Measurements from ENCODE around the gene DET1. TPM values are rescaled to one million over a fixed set of nuclear protein-coding genes. Genes with fewer than 3 reads are reported as not detected.

The DET1 gene
- polyA plus RNA-seq, 1 of the 3 experiments (the other 2 are of a cell fraction) = 4.5 TPM

DNA sequence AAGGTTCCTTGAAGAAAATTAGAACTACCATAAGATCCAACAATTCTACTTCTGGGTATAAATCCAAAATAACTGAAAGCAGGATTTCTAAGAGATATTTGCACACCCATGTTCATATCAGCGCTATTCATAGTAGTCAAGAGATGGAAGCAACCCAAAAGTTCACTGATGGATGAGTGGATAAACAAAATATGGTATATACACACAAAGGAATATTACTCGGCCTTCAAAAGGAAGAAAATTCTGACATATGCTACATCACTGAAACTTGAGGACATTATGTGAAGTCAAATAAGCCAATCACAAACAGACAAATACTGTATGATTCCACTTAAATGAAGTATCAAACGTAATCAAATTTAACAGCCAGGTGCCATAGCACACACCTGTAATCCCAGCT lies 13.1 kb downstream of the DET1 start:
- Histone ChIP-seq H3K9me2 (no peaks in the 10 kb centered on the region), H3K27ac (ENCODE audit: low read depth in 2 of 2, low read length in 1 of 2) (no peak overlapping the region), H3K4me1 (ENCODE audit: control insufficient read depth in 1 of 2, insufficient read depth in 2 of 2, low read depth in 1 of 2, low read length in 1 of 2) (no peaks in the 10 kb centered on the region), H3K27me3 (ENCODE audit: insufficient read depth) (no peaks in the 10 kb centered on the region), H4K20me1 (ENCODE audit: insufficient read depth) (no peaks in the 10 kb centered on the region), H3F3A (replicated peaks; ENCODE audit: insufficient read depth) (peaks cover 4% of the 10 kb centered on the region), H3K36me3 (replicated peaks in 1 of 2; ENCODE audit: control insufficient read depth in 1 of 2, insufficient read depth in 2 of 2, low read length in 1 of 2) (peaks cover 5 to 32% of the 10 kb centered on the region in 2 experiments), H2AFZ (ENCODE audit: low read depth) (no peak overlapping the region), H3K9ac (no peak overlapping the region), H3K4me2 (no peak overlapping the region), H3K9me3 (no peaks in the 10 kb centered on the region), H3K4me3 (ENCODE audit: low read depth in 2 of 2, low read length in 1 of 2) (no peak overlapping the region), H3K79me2 (ENCODE audit: insufficient read depth) (peaks cover 5% of the 10 kb centered on the region)
- DNase-seq = no peak
- ChIA-PET CTCF (interaction anchor here (1.3 kb wide), 1 partner anchor 64 kb away, joined by 3 read pairs; no protein-coding TSS in a partner anchor), POLR2A (no interaction called here)
- TF ChIP-seq, protein P1, sequence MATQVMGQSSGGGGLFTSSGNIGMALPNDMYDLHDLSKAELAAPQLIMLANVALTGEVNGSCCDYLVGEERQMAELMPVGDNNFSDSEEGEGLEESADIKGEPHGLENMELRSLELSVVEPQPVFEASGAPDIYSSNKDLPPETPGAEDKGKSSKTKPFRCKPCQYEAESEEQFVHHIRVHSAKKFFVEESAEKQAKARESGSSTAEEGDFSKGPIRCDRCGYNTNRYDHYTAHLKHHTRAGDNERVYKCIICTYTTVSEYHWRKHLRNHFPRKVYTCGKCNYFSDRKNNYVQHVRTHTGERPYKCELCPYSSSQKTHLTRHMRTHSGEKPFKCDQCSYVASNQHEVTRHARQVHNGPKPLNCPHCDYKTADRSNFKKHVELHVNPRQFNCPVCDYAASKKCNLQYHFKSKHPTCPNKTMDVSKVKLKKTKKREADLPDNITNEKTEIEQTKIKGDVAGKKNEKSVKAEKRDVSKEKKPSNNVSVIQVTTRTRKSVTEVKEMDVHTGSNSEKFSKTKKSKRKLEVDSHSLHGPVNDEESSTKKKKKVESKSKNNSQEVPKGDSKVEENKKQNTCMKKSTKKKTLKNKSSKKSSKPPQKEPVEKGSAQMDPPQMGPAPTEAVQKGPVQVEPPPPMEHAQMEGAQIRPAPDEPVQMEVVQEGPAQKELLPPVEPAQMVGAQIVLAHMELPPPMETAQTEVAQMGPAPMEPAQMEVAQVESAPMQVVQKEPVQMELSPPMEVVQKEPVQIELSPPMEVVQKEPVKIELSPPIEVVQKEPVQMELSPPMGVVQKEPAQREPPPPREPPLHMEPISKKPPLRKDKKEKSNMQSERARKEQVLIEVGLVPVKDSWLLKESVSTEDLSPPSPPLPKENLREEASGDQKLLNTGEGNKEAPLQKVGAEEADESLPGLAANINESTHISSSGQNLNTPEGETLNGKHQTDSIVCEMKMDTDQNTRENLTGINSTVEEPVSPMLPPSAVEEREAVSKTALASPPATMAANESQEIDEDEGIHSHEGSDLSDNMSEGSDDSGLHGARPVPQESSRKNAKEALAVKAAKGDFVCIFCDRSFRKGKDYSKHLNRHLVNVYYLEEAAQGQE (IDR thresholded peaks at IDR 0.05; ENCODE audit: low read depth, low read length) = no peak
- TF ChIP-seq CHD2 (IDR thresholded peaks at IDR 0.05; ENCODE audit: low read length, partially characterized antibody) = no peak
- no peak for TF ChIP-seq SMC3 (IDR thresholded peaks at IDR 0.05; ENCODE audit: low read depth, low read length)
- no peak for TF ChIP-seq FOXJ3 (CRISPR knock-in tag; IDR thresholded peaks at IDR 0.05)
- TF ChIP-seq, protein P2, sequence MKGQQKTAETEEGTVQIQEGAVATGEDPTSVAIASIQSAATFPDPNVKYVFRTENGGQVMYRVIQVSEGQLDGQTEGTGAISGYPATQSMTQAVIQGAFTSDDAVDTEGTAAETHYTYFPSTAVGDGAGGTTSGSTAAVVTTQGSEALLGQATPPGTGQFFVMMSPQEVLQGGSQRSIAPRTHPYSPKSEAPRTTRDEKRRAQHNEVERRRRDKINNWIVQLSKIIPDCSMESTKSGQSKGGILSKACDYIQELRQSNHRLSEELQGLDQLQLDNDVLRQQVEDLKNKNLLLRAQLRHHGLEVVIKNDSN (IDR thresholded peaks at IDR 0.05; ENCODE audit: borderline replicate concordance, low read depth) = no peak
- TF ChIP-seq YY1 (IDR thresholded peaks at IDR 0.05; ENCODE audit: low read depth) = no peak
- no peak for TF ChIP-seq FOSL2 (IDR thresholded peaks at IDR 0.05; ENCODE audit: borderline replicate concordance, low read depth)
- TF ChIP-seq MEF2A (IDR thresholded peaks at IDR 0.05; ENCODE audit: borderline replicate concordance, low read depth) = no peak
- TF ChIP-seq NRF1 (IDR thresholded peaks at IDR 0.05; ENCODE audit: low read depth, low read length) = no peak
- TF ChIP-seq, protein P3, sequence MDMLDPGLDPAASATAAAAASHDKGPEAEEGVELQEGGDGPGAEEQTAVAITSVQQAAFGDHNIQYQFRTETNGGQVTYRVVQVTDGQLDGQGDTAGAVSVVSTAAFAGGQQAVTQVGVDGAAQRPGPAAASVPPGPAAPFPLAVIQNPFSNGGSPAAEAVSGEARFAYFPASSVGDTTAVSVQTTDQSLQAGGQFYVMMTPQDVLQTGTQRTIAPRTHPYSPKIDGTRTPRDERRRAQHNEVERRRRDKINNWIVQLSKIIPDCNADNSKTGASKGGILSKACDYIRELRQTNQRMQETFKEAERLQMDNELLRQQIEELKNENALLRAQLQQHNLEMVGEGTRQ (IDR thresholded peaks at IDR 0.05; ENCODE audit: borderline replicate concordance, low read depth, low read length) = no peak
- WGBS (ENCODE audit: low lambda C conversion rate) = 75% methylated on average over 3 of the region's 3 CpGs

DNA sequence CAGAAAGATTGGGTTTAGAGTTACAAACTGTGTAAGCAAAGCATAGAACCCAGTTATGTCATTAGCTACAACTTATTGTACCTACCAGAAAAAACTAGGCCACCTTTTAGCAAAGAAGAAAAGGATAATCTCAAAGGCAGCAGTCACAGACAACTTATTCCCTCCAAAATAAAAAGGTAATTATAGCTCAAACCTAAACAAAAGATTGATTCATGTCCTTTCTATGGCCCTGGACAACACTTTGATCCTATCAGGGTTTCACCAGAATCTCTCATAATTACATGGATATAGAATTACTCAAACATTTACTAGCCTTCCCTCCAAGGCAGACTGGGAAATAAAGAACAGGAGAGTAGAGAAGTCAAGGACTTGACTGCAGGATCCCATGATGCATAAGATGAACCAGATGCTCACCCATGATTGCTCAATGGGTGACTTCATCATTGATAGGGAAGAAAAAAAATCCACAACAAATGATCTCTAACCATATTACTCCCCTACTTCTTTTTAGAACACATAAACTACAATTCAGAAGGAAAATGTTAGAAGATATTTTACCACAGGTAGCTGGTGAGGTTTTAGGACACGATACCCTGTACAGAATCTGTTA lies 17.4 kb downstream of the DET1 start:
- DNase-seq = no peak
- H3K4me1 ChIP-seq (ENCODE audit: control insufficient read depth in 1 of 2, insufficient read depth in 2 of 2, low read depth in 1 of 2, low read length in 1 of 2) = no peaks in the 10 kb centered on the region
- H3K79me2 ChIP-seq (ENCODE audit: insufficient read depth) = peaks cover 5% of the 10 kb centered on the region; the same call in 1 of the 2 replicates
- no peak overlapping the region for H3K9ac ChIP-seq
- no peaks in the 10 kb centered on the region for H3K9me3 ChIP-seq
- POLR2A ChIA-PET = no interaction called here
- H3K27ac ChIP-seq (ENCODE audit: low read depth in 2 of 2, low read length in 1 of 2) = no peak overlapping the region
- no peak overlapping the region for H3K4me3 ChIP-seq (ENCODE audit: low read depth in 2 of 2, low read length in 1 of 2)
- no peaks in the 10 kb centered on the region for H3K9me2 ChIP-seq
- H2AFZ ChIP-seq (ENCODE audit: low read depth) = no peak overlapping the region
- CTCF ChIA-PET = interaction anchor here (1.1 to 2.3 kb wide), 3 partner anchors 11 to 86 kb away, joined by 4 to 6 read pairs (median 4); no protein-coding TSS in a partner anchor
- H3K36me3 ChIP-seq (replicated peaks in 1 of 2; ENCODE audit: control insufficient read depth in 1 of 2, insufficient read depth in 2 of 2, low read length in 1 of 2) = peaks cover 24 to 59% of the 10 kb centered on the region in 2 experiments
- no peaks in the 10 kb centered on the region for H4K20me1 ChIP-seq (ENCODE audit: insufficient read depth)
- H3K27me3 ChIP-seq (ENCODE audit: insufficient read depth) = no peaks in the 10 kb centered on the region
- WGBS (ENCODE audit: low lambda C conversion rate) = 94% methylated on average over 1 of the region's 1 CpG
- no peaks in the 10 kb centered on the region for H3F3A ChIP-seq (replicated peaks; ENCODE audit: insufficient read depth)
- H3K4me2 ChIP-seq = no peak overlapping the region
- TF ChIP-seq RFX5 (IDR thresholded peaks at IDR 0.05; ENCODE audit: low read length) = no peak
